NCI-H1092 (cell line): Measurements from ENCODE around the gene FMNL3.
A peak's percentile ranks its signal among the peaks of the same experiment; 100 is the strongest.
"Not testable (repeated sequence)": the region's sequence is repeated elsewhere in the genome, so short reads cannot be mapped to it uniquely, and the experiment has no call there.

Experiments used
- DNase-seq: peaks from one replicate; lab custom pipeline; 2025; lab: John Stamatoyannopoulos, UW

FMNL3 gene, protein sequence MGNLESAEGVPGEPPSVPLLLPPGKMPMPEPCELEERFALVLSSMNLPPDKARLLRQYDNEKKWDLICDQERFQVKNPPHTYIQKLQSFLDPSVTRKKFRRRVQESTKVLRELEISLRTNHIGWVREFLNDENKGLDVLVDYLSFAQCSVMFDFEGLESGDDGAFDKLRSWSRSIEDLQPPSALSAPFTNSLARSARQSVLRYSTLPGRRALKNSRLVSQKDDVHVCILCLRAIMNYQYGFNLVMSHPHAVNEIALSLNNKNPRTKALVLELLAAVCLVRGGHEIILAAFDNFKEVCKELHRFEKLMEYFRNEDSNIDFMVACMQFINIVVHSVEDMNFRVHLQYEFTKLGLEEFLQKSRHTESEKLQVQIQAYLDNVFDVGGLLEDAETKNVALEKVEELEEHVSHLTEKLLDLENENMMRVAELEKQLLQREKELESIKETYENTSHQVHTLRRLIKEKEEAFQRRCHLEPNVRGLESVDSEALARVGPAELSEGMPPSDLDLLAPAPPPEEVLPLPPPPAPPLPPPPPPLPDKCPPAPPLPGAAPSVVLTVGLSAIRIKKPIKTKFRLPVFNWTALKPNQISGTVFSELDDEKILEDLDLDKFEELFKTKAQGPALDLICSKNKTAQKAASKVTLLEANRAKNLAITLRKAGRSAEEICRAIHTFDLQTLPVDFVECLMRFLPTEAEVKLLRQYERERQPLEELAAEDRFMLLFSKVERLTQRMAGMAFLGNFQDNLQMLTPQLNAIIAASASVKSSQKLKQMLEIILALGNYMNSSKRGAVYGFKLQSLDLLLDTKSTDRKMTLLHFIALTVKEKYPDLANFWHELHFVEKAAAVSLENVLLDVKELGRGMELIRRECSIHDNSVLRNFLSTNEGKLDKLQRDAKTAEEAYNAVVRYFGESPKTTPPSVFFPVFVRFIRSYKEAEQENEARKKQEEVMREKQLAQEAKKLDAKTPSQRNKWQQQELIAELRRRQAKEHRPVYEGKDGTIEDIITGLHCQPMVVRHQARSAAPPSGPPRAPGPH

DNA sequence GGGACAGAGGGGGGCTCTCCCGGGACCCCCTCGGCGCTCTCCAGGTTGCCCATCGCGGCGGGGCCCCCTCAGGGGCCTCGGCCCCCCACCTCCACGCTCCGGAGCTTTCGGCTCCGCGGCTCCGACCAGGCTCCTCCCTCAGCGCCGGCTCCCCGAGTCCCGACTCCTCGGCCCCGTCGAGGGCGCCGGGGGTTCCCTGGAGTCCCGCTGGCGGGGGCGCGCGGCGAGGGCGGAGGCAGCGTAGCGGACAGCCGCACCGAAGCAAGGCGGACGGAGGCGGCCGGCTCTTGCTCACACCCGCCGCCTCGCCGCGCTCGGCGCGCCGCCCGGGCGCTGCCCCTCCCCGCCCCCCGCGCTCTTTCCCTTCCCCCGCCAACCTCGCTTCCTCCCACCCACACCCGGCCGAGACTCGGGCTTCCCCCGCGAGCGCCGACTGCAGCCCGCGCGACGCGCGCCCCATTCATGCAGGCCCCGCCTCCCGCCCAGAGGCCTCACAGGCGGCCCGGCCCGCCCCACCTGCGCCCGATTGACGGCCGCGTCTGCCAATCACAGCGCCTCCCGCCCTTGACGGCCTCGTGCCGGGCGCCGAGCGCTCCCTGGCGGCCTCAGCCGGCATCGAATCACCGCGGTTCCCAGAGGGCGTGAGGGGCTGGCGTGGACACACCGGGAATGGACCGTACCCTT, at the start of gene FMNL3:
Gene FMNL3, minus strand, starts transcription at position 278 of the 684 bp plus-strand sequence. Its CDS starts 225 bp downstream, at position 53.
- peak; percentile 84 for DNase-seq

DNA sequence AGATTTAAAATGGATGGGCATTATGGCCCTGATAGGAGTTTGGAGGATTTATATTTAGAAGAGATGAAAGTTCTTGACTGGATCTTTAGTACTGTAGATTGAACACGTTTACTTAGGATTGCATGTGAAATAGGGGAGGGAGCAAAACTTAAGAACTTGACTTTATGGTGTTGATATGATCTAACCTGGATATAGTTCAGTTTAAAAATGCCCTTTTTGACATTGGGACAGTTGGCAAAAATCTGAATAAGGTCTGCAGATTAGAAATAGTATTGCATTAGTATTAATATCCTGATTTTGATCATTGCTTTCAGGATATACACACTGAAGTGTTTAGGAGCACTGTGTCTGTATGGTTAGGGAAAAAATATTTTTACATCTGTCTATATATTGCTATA, 43.8 kb upstream of the FMNL3 start:
- no peak for DNase-seq

DNA sequence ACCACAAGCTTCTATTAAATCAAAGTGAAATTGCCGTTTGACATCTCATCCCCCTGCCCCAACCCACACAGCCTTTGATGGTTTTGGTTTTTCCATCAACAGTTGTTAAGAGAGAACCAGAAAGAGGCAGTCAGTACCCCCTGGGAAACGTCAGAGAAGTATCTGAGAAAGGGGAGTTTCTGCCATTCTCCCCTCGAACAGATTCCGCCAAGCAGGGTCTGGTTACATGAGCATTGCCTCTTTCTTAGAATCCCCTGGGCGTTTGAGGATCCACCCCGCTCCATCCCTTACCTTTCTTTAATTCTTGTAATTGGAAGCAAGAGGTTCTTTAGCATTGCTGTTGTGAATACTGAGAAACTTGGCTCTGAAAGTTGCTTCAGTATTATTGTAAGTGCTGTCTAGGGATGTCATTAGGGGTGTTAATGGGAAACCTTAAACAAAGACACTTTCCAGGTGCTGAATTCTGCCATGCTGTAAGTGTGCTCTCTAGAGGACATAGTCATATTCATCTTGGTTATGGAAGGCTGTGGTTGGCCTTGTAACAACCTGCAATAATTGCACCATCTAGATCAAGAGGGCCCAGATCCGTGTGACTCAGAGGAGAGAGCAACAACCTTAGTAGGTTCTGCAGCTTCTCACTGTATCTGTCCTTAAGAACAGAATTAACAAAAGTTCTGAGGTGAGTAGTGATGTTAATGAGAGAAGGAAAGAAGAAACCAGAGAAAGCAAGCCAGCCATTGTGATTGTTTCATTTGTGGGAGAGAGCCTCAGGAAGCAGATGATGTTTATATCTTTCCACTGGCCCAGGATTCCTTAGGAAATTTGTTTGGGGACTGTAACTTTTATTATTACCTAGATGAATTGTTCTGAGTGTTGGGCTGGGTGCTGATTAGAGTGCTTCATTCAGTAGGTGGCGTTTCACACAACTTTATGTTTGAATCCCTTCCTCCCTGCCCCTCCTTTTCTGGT, 43.1 kb upstream of the FMNL3 start:
- DNase-seq, result no peak

- DNase-seq, result no peak
Observed at GRCh38 chr12:49748800-49749199, 41.6 kb upstream of the FMNL3 start.

GRCh38 chr12:49748306-49748705, 41.1 kb upstream of the FMNL3 start:
- no peak for DNase-seq

DNA sequence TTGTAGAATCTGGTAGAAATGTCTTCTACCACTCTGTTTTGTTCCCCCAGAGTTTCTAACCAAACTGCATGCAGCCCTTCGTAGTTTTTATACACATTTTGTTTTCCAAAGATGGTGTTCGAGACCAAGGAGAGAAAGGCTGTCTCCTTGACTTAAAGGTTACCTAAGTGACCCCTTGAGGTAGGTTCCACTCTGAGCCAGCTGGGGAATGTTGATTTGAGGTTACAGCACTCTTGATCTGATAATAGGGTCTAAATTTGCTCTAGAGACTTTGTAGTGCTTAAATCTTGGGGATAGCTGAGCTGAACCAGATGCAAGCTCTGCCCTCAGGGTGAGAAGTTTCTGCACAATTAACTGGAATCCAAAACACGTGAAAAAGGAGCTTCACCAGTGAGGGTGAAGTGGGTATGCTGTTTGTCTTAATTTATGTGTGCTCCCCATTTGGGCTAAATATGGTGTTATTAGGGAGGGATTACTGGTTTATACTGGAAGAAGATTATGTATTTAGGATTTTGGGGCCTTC, 37.2 kb upstream of the FMNL3 start:
- DNase-seq, result no peak

GRCh38 chr12:49741882-49742620, 34.8 kb upstream of the FMNL3 start:
- DNase-seq, result no peak

GRCh38 chr12:49740930-49741881, 34.0 kb upstream of the FMNL3 start, which contains the start of gene TMBIM6:
TSS of gene TMBIM6 (plus strand) at chr12:49741557. CDS start at chr12:49752494, 10,937 bp downstream.
- peak; percentile 97 for DNase-seq

- not testable (repeated sequence) for DNase-seq
Observed at GRCh38 chr12:49740277-49740676, 33.1 kb upstream of the FMNL3 start.

GRCh38 chr12:49738721-49739120, 31.5 kb upstream of the FMNL3 start:
- not testable (repeated sequence) for DNase-seq

GRCh38 chr12:49734900-49735299, 27.7 kb upstream of the FMNL3 start:
- not testable (repeated sequence) for DNase-seq

DNA sequence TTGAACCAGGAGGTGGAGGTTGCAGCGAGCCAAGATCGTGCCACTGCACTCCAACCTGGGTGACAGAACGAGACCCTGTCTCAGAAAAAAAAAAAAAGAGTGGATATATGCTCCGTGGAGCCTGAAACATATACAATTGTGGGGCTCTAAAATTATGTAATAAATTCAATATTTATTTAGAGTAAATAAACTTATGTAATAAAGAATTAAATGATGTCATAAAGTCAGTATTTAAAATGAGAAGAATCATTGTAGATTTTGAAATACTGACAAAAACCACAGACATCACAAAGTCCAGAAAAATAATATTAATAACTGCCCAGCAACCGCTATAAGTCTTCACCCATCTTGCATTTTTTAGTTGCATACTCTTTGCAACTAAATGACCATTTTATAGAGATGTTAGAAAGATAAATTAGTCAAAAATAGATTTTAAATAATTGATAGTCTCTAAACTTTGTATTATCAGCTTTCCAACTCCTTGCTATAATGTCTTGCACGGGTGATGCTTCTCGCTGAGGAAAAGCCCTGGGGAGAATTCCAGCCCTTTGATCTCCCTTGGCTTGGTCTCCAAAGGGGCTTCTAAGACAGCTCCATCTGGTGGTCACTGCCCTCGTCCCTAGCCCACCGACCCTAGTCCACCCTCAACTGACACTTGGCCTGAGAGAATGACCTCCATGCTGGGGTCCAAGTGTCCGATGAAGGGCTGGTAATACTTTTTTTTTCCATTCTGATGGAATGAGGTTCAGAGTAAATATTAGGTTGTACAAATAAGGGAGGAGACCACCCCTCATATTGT, 26.2 kb upstream of the FMNL3 start:
- DNase-seq, result no peak

- no peak for DNase-seq
Observed at GRCh38 chr12:49730568-49731101, 23.4 kb upstream of the FMNL3 start.

GRCh38 chr12:49730050-49730449, 22.8 kb upstream of the FMNL3 start:
- no peak for DNase-seq

GRCh38 chr12:49728446-49728845, 21.2 kb upstream of the FMNL3 start:
- DNase-seq, result no peak

- not testable (repeated sequence) for DNase-seq
Observed at GRCh38 chr12:49721355-49721754, 14.2 kb upstream of the FMNL3 start.

DNA sequence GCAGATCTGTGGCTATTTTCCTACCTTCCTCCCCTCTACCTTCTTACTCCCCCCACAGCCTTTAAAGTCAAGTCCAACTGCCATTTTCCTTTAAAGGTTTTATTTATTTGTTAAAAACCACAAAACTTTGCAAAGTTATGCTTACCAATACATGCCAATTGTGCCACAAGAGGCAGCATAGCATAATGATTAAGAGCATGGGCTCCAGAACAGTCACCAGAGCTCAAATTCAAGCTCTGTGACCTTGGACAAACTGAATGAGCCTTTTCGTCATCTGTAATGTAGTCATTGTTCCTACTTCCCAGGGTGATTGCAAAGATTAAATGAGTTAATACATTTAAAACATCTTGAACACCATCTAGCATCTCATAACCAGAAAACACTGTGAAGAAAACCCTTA, 13.0 kb upstream of the FMNL3 start:
- no peak for DNase-seq
